HG03558 (cell line): ENCODE data around the gene COX7B2.

Experiments
- ATAC-seq: cut with Tn5 transposase; IDR thresholded peaks from one replicate; pipeline ENCODE4 v1.9.1; 2021; ENCODE audit warnings: moderate number of reproducible peaks; ENCODE audit not compliant: unreplicated experiment; ENCODE audit errors: extremely low read depth

The COX7B2 gene

DNA sequence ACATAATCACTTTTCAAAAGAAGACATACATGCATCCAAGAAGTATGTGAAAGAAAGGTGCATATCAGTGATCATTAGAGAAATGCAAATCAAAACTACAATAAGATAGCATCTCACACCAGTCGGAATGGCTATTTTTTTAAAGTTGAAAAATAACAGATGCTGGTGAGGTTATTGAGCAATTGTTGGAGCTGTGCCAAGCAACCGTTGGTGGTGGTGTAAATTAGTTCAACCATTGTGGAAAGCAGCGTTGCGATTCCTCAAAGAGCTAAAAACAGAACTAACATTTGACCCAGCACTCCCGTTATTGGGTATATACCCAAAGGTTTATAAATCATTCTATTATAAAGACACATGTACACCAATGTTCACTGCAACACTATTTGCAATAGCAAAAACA, 14.2 kb downstream of the COX7B2 start:
- no peak for ATAC-seq

DNA sequence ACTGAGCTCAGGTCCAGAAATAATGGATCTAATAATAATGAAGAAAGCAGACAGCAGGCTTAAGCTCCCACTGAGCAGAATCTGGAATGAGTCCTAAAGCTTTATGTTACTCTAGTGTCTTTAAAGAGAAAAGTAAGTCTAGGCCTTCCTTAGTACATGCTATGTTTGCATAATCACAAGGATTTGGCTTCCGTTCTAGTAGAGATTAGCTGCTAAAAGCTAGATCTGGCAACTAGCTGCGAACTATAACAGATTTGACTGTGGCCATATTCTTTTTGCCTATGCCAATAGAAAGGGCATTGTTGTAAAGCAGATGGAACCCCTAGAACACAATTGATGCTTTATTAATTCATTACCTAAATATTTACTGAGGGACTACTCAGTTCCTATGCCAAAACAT, 19.0 kb downstream of the COX7B2 start:
- no peak for ATAC-seq

DNA sequence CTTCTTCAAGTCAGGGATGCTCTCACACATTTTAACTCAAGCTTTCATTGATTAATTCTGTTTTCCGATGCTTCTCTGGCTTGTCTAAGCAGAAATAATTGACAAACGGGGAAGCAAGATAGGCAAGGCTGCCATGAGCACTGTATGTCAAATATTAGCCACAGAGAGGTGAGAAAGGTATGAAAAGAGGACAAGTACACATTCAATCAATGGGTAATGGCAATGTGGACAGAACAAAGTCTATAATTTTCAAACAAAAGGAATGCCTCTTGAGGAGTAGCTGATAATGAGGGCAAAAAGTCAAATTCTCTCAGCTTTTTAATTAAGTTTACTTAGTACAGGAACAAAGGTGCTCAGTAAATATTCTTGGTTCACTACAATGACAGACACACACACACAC, 19.6 kb downstream of the COX7B2 start:
- no peak for ATAC-seq

DNA sequence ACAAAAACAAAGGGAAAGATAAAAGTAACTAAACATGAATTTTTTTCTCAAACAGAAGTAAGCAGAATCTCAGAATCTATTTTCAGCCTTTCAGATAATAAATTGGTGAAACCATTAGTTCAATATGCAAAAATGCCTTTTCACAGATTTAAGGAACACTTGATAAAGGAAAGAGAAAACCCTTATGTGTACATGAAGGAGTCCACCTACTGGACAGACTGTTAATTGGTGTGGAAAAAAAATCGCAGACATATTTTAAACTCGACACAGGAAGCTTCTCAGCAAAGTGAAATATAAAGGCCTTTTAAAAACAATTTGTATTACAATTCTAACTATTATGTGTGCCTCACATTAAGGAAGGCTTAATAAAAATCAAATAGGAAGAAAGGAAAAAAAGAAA, 22.3 kb downstream of the COX7B2 start:
- no peak for ATAC-seq

DNA sequence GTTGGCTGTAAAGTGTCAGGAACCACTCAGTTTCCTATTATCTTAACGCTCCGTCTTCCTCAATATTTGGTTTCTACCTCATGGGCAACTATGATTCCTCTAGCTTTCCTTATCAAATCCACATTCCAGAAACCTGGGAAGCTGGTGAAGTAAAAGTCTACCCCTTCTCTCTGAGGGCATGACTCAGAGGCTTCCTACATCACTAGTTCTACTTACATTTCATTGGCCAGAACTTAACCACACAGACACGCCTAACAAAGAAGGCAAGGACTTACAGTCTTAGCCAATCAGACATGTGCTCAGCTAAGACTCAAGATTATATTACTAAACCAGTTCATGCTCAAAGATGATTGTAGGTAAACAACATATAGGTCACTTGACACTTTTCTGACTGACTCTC, 30.4 kb downstream of the COX7B2 start:
- no peak for ATAC-seq

DNA sequence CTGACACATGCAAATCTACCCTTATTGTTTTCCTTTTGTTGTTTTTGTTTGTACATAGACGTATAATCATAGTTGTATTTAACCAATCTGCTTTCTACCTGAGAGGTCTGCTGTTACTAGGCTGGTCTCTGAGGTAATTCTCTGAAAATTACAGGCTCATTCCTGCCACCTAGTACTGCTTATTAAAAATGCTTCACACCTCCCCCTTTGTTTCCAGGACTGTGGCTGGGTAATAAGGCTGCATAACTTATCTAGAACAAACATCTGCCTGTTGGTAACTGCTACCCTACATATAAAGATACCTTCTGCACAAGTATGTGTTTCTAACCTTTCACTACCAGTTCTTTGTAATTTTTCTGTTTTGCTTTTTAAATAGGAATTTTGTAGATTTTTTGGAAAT, 34.2 kb downstream of the COX7B2 start:
- ATAC-seq: no peak

DNA sequence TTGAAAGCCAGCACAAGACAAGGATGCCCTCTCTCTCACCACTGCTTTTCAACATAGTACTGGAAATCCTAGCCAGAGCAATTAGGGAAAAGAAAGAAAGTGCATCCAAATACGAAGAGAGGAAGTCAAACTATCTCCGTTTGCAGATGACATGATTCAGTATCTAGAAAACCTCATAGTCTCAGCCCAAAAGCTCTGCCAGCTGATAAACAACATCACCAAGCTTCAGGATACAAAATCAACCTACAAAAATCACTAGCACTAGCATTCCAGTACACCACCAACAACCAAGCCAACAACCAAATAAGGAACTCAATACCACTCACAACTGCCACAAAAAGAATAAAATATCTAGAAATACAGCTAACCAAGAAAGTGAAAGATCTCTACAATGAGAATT, 38.6 kb downstream of the COX7B2 start:
- ATAC-seq: no peak

DNA sequence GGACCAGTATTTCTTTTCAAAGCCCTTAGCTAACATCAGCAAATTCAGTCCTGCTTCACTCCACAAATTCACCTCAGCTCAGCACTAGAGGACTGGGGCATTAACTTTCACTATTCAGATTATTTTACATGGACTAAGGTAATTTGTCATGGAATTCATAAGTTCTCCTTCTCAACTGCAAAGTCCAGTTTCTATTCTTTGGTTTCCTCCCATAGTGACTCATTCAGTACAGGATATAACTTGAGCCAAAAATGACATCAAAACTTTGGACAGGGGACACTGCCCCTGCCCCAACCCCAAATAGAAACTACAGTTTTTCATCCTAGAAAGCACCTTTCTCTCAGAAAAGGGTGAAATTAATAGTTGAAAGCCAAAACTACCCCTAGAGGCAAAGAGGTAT, 52.7 kb downstream of the COX7B2 start:
- no peak for ATAC-seq

DNA sequence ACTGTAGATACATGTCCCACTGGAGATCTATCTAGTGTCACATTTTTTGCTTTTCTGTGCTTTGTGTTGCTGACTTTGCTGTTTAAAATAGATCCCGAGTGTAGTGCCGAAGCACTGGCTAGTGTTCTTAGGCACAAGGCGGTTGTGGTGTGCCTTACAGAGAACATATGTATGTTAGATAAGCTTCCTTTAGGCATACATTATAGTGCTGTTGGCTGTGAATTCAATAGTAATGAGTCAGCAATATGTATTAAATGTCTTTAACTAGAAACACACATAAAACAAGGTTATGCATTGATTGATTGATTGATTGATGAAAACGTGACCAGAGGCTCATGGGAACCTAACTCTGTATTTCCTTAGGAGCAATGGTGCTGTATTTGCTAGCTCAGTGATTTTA, 56.2 kb downstream of the COX7B2 start:
- ATAC-seq: no peak

DNA sequence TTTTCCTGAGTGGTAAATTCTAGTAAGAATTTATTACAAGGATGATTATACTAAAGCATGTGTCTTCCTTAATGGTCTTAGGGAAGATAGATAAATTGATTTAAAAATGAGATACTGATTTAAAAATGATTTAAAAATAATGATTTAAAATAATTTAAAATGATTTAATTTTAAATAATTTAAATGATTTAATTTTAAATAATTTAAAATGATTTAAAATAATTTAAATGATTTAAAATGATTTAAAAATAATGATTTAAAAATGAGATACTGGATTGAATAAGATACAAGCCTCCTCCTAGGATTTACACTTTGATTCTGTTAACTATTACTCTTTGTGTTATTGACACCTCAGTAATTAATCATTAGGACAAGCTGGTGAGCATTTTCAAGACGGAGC, 59.0 kb downstream of the COX7B2 start:
- no peak for ATAC-seq

DNA sequence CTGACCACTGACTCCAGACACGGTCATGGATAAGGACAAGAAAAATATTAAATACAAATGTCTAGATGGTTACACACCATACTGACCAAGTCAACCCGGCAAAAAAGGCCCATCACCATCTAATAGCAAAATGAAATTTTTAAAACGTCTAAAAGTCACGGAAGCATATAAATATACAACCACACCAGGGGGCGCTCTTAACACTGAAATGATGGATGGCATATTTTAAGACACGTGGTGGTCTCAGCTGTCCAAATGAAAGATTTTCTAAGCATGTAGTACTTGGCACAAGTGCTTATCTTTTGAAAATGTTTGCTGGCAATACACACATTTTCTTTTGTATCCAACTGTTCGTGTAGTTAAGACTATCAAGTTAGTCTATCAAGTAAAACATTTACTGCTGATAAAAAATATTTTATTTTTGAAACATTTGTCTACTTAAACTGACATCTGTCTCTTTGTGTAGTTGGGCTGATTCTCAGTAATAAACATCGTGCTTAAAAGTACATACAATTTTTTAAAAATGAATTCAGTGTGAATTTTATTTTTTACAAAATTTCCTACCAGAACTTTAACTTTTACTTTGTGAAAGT, 64.6 kb downstream of the COX7B2 start:
- ATAC-seq: no peak

DNA sequence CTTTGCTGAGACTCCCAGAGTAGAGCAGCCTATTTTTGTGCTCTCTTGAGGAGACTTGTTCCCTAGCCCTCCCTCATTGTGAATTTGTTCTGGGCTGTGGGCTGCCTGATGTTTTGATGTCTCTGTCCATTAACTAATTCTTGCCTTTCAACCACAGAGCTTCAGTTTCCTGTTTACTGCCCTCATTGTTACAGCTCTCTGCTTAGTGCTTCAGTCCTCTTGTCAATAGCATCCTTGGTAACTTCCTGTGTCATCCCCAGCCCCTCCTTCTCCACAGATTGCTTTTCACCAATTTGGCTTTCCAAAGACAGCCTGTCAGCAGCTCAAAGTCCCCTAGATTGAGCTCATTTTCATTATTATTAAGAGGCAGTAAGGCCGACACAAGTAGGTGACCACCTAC, 69.9 kb downstream of the COX7B2 start:
- no peak for ATAC-seq

DNA sequence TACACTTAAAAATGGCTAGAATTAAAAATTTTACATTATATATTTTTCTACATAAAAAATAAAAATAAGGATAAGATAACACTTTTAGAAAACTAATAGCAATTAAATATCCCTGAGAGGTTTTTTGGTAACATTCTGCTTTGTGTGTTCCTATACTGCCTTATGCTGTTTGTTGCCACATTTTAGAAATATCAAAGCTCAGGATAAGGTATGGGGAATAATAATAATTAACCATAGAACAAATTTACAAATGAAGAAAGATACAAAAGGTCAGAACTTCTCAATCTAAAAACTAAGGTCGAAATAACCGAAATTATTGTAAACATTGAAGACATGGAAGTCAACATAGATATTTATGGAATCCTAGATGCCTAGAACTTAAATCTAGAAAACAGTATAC, 71.4 kb downstream of the COX7B2 start:
- no peak for ATAC-seq

DNA sequence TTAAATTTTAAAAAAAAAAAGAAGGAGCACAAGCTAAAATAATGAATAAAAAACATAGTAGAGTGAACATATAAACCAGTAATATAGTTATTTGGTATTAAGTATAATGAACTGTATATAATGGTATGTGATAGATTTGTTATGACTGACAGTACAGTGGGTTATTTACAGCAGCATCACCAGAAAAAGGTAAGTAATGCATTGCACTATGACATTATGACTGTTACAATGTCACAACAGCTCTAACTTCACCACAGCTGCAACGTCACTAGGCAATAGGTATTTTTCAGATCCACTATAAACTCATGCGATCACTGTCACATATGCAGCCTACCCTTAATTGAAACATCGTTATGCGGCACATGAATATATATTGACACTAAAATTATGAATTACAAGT, 72.5 kb downstream of the COX7B2 start:
- no peak for ATAC-seq

DNA sequence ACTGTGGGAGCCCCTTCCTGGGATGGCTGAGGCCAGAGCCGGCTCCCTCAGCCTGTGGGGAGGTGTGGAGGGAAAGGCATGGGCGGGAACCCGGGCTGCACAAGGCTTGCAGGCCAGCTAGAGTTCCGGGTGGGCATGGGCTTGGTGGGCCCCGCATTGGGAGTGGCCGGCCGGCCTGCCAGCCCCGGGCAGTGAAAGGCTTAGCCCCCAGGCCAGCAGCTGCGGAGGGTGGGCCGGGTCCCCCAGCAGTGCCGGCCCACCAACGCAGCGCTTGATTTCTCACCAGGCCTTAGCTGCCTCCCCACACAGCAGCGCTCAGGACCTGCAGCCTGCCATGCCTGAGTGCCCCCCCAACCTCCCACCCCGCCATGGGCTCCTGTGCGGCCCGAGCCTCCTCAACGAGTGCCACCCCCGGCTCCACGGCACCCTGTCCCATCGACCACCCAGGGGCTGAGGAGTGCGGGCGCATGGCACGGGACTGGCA, 78.0 kb downstream of the COX7B2 start:
- ATAC-seq: no peak

DNA sequence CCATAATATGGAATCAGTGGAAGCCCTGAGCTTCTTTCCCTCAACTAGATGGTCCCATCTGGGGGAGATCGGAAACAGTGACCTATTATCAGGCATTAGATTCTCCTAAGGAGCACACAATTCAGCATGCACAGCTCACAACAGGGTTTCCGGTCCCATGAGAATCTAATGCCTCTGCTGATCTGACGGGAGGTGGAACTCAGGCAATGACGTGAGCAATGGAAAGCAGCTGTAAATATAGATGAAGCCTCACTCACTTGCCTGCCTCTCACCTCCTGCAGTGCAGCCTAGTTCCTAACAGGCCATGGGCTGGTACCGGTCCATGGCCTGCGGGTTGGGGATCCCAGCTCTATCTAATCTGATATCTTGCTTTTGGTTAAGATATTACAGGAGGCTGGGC, 88.9 kb downstream of the COX7B2 start:
- ATAC-seq: no peak

DNA sequence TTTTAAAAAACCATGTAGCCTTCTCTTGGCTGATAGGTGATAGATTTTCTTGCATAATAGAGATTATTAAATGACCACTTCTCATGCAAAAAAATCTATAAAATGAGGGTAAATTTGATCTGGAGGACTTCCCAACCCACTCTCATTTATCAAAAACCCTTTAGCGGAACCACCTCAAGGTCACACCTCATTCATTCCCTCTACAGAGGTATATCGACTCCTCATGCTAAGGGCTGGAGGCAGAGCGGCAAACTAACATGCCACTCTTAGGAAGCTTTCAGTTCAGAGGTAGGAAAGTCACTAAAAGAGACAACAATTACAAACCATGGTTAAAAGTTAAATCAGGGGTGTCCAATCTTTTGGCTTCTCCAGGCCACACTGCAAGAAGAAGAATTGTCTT, 90.0 kb downstream of the COX7B2 start:
- ATAC-seq: no peak

DNA sequence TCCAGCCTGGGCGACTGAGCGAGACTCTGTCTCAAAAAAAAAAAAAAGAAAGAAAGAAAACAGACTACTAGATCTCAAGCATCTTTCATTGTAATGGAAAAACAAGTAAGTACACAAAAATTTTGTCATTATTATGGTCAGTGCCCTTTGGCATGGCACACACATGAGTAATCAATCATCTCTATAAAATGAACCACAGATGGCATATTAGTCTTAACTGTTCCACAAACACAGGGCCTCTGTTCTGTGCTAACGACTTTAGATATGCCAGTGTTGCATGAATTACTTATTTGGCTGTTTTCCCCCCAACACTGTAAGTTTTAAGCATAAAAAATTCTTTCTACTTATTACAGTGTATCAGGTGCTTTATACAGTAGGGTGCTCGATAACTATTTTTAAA, 90.4 kb downstream of the COX7B2 start:
- ATAC-seq: no peak

DNA sequence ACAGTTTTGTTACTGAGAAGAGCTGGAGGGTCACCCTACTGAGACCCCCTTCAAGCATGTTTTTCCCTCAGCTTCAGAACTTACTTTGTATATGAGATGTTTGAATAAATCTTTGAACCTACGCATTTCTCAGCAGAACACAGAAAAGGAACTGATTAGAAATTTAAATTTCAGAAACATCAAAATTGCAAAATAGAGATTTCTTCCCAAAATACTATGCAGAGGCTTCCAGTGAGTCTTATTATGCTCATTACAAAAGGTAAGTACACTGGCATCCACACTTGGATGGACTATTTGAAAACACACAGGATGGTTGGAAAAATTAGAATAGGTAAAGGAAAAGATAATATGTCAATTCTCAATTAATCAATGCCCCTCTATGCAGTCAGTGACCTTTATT, 91.2 kb downstream of the COX7B2 start:
- ATAC-seq: no peak

DNA sequence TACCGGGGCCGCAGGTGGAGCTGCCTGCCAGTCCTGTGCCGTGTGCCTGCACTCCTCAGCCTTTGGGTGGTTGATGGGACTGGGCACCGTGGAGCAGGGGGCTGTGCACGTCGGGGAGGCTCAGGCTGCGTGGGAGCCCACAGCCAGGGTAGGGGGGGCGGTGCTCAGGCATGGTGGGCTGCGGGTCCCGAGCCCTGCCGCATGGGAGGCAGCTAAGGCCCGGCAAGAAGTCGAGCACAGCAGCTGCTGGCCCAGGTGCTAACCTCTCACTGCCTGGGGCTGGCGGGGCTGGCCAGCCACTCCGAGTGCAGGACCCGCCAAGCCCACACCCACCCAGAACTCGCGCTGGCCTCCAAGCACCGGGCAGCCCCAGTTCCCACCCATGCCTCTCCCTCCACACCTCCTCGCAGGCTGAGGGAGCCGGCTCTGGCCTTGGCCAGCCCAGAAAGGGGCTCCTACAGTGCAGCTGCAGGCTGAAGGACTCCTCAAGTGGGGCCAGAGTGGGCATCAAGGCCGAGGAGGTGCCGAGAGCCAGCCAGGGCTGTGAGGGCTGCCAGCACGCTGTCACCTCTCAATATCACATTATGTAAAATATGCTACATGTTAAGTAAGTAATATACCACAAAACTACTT, 104.1 kb downstream of the COX7B2 start:
- ATAC-seq: no peak

DNA sequence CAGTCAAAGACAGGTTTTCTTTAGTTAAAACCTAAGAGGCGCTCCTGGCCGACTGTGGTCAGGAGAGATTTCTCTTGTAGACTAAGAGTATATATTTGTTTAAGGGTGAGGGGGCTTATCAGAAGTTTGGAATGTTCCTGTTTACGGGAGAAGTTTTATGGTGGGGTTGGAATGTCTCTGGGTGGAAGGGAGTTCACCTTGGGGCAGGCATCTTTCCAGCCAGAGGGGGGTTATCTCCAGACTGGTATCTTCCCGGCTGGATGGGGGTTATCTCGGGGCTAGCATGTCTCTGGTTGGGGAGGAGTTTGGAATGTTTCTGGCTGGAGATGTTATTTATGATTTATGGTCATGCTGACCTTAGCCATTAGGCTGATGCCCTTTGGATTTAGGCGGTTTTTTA, 116.0 kb downstream of the COX7B2 start:
- no peak for ATAC-seq

DNA sequence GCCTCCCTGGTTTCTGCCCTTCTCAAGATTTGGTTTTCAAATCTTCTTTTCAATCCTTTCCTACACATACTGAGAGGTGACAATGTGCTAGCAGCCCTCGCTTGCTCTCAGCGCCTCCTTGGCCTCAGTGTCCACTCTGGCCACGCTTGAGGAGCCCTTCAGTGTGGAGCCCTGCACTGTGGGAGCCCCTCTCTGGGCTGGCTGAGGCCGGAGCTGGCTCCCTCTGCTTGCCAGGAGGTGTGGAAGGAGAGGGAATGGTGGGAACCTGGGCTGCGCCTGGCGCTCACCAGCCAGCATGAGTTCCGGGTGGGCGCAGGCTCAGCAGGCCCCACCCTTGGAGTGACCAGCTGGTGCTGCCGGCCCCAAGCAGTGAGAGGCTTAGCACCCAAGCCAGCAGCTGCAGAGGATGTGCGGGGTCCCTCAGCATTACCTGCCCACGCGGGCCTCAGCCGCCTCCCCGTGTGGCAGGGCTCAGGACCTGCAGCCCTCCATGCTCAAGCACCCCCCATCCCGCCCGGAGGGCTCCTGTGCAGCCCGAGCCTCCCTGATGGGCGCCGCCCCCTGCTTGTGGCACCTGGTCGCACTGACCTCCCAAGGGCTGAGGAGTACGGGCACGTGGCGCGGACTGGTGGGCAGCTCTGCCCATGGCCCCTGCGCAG, 127.5 kb downstream of the COX7B2 start:
- ATAC-seq: no peak
